Measurements from ENCODE around the gene SLC9A8. TPM values are rescaled to one million over a fixed set of nuclear protein-coding genes. Genes with fewer than 3 reads are reported as not detected.
"Not testable (repeated sequence)": the region's sequence is repeated elsewhere in the genome, so short reads cannot be mapped to it uniquely, and the experiment has no call there.

Gene SLC9A8
- polyA plus RNA-seq, 1 experiment = 2.3 TPM

DNA sequence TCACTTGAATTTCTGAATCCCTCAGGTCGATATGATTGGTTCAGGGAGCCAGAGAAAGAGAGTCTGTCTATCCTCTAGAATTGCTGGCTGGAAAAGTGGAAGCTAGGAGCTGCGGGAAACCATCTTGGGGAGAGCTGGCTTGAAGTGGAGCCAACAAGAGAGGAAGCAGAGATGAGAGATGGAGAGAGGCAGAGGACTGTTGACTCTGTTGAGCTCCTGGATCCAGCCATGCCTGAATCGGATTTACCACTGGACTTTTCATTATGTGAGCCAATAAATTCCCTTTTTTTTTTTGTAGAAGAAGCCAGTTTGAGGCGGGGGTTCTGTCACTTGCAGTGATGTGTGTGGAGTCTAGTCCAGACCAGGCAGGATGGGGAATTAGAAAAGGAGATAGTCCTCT is 13.9 kb upstream of the SLC9A8 start:
- ChIA-PET CTCF (interaction anchor here (0.6 kb wide), 1 partner anchor 68 kb away, joined by 3 read pairs; no protein-coding TSS in a partner anchor), POLR2A (no interaction called here)
- H3K27me3 ChIP-seq (ENCODE audit: control insufficient read depth, insufficient read depth, low read length) = peaks cover 6% of the 10 kb centered on the region
- no peak overlapping the region for H3K27ac ChIP-seq (ENCODE audit: low read depth, low read length)
- no peak overlapping the region for H3K4me3 ChIP-seq (ENCODE audit: low read depth, low read length)
- H3K9me3 ChIP-seq (ENCODE audit: control insufficient read depth, insufficient read depth, low read length) = no peaks in the 10 kb centered on the region
- DNase-seq (ENCODE audit: low read depth, low spot score) = no peak
- TF ChIP-seq CTCF (IDR thresholded peaks at IDR 0.05; ENCODE audit: low read depth, low read length) = no peak

DNA sequence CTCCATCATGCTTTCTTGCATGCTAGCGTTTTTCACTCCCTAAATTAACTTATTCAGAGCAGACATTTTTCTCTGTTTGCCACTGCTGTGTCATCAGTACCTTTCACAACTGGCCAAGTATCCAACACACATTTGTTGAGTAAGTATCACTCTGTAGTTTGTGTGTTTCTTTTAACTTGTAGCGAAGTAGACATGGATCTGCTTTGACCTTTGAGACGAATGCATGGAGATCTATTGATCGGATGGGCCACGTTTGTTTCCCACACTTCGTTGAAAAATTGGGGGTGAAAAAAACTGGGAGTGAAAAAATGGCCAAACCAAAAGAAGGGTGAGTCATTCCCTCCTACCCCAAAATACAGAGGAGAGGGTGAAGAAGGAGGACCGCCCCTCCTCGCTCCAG is 12.9 kb upstream of the SLC9A8 start:
- peaks cover 6% of the 10 kb centered on the region for H3K27me3 ChIP-seq (ENCODE audit: control insufficient read depth, insufficient read depth, low read length)
- no peak overlapping the region for H3K27ac ChIP-seq (ENCODE audit: low read depth, low read length)
- no peak overlapping the region for H3K4me3 ChIP-seq (ENCODE audit: low read depth, low read length)
- DNase-seq (ENCODE audit: low read depth, low spot score) = no peak
- no peak for TF ChIP-seq CTCF (IDR thresholded peaks at IDR 0.05; ENCODE audit: low read depth, low read length)
- POLR2A ChIA-PET = no interaction called here
- CTCF ChIA-PET = no interaction called here
- H3K9me3 ChIP-seq (ENCODE audit: control insufficient read depth, insufficient read depth, low read length) = no peaks in the 10 kb centered on the region

DNA sequence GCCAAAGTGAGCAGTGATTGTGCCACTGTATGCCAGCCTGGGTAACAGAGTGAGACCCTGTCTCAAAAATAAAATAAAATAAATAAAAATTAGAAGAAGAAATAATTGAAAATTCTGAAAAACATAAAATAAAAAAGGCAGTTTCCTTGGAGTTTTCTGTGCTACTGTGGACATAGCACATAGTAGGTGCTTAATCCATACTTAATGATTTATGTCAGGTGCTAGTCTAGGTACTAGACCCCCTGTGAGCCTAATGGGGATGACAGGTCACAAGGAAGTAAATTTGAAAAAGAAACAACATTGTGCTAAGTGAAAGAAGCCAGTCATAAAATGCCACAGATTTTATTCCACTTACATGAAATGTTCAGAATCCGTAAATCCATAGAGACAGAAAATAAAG is 9.2 kb upstream of the SLC9A8 start:
- Histone ChIP-seq H3K9me3 (ENCODE audit: control insufficient read depth, insufficient read depth, low read length) (no peaks in the 10 kb centered on the region), H3K4me3 (ENCODE audit: low read depth, low read length) (no peak overlapping the region), H3K27ac (ENCODE audit: low read depth, low read length) (no peak overlapping the region), H3K27me3 (ENCODE audit: control insufficient read depth, insufficient read depth, low read length) (peaks cover 2% of the 10 kb centered on the region)
- CTCF ChIA-PET = no interaction called here
- POLR2A ChIA-PET = no interaction called here
- TF ChIP-seq CTCF (IDR thresholded peaks at IDR 0.05; ENCODE audit: low read depth, low read length) = no peak
- no peak for DNase-seq (ENCODE audit: low read depth, low spot score)

DNA sequence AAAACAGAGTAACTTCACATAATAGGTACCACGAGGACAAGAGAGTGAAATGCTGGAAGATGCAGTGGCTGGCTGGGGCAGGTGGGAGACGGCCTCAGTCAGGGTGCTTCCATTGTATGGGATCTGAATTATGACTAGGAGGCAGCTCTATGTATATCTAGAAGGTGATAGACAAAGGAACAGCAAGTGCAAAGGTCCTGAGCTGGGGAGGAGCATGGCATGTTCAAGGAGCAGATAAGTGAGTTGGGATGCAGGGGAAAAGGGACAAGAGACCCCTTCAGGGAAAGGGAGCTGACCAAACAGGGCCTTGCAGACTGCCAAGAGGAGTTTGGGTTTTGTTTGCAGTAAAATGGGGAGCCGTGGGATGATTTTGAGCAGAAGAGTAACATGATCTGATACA is 8.3 kb upstream of the SLC9A8 start:
- TF ChIP-seq CTCF (IDR thresholded peaks at IDR 0.05; ENCODE audit: low read depth, low read length) = no peak
- ChIA-PET POLR2A (interaction anchor here (0.5 kb wide), 1 partner anchor 107 kb away, joined by 6 read pairs; no protein-coding TSS in a partner anchor), CTCF (no interaction called here)
- Histone ChIP-seq H3K27me3 (ENCODE audit: control insufficient read depth, insufficient read depth, low read length) (peaks cover 2% of the 10 kb centered on the region), H3K27ac (ENCODE audit: low read depth, low read length) (no peak overlapping the region), H3K9me3 (ENCODE audit: control insufficient read depth, insufficient read depth, low read length) (no peaks in the 10 kb centered on the region), H3K4me3 (ENCODE audit: low read depth, low read length) (no peak overlapping the region)
- no peak for DNase-seq (ENCODE audit: low read depth, low spot score)

DNA sequence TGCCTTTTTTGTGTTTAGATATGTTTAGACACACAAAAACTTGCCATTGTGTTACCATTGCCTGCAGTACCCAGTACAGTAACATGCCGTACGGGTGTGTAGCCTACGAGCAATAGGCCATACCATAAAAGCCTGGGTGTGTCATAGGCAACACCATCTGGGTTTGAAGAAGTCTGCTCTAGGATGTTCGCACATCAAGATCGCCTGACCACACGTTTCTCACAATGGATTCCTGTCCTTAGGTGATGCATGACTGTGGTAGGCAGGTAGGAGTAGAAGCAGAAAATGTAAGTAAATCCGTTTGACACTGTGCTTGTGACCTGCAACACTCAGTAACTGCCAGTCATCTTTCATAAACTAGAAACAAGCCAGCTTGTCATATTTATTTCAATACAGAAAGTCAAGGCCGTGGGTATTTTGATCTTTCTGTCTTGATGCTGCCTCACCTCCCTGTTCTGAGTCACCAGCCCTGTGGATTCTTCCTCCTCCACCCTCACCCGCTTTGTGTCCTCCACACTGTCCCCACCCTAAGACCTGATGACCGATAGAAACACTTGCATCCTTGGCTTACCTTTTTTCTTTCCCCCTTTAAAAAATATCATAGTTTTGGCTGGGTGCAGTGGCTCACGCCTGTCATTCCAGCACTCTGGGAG is 7.3 kb upstream of the SLC9A8 start:
- CTCF ChIA-PET; H3K27me3 ChIP-seq (ENCODE audit: control insufficient read depth, insufficient read depth, low read length); H3K27ac ChIP-seq (ENCODE audit: low read depth, low read length); POLR2A ChIA-PET; H3K4me3 ChIP-seq (ENCODE audit: low read depth, low read length); H3K9me3 ChIP-seq (ENCODE audit: control insufficient read depth, insufficient read depth, low read length); DNase-seq (ENCODE audit: low read depth, low spot score): not testable (repeated sequence)

Data from AG04450 (cell line).